Caco-2 (cell line): Measurements from ENCODE around the gene PPP1R3C. TPM values are rescaled to one million over a fixed set of nuclear protein-coding genes. Genes with fewer than 3 reads are reported as not detected.
A peak's percentile ranks its signal among the peaks of the same experiment; 100 is the strongest.

Experiments
- BruUV-seq: library from RNA; stranded (reverse); fragments of 400-500 nt; replicated peaks from 2 replicates; lab custom pipeline; 2021; lab: Mats Ljungman, UMichigan
- CTCF ChIA-PET: fragments of 300-600 bp; sonication (Branson Sonifier 250); formaldehyde crosslinking; loops from one replicate; lab custom pipeline; 2022; ENCODE audit warnings: antibody characterized with exemption; lab: Charles Lee
- POLR2A ChIA-PET: fragments of 300-600 bp; sonication (Branson Sonifier 250); formaldehyde crosslinking; loops from one replicate; lab custom pipeline; 2022; ENCODE audit warnings: antibody characterized with exemption; lab: Charles Lee
- DNase-seq, 2 experiments: peaks; one replicate each; pipeline versions ENCODE4 v3.0.0 to v3.0.0-alpha.2; 2020 to 2022
- H3K27me3 ChIP-seq: replicated peaks from 2 replicates; pipeline ENCODE4 v1.6.0; 2011; ENCODE audit warnings: low read length; ENCODE audit not compliant: control insufficient read depth, insufficient read depth
- H3K36me3 ChIP-seq: 2 replicates; pipeline ENCODE4 v1.5.1; 2011; ENCODE audit warnings: low read length; ENCODE audit not compliant: control insufficient read depth, insufficient read depth
- H3K4me1 ChIP-seq: fragments of 250-450 bp; sonication (Bioruptor Pico); 2 replicates; pipeline ENCODE4 v1.5.1; 2020; ENCODE audit warnings: mild to moderate bottlenecking
- H3K4me3 ChIP-seq: 2 replicates; pipeline ENCODE4 v1.5.1; 2011; ENCODE audit warnings: low read depth, mild to moderate bottlenecking, control low read depth, low read length
- H3K9me3 ChIP-seq: fragments of 250-450 bp; sonication (Bioruptor Pico); 2 replicates; pipeline ENCODE4 v1.5.1; 2020; ENCODE audit warnings: mild to moderate bottlenecking, moderate library complexity
- H3K27ac Mint-ChIP-seq: one replicate; pipeline ENCODE4 v1.8.0; 2022; ENCODE audit warnings: mixed read lengths; ENCODE audit not compliant: unreplicated experiment
- H3K27me3 Mint-ChIP-seq: one replicate; pipeline ENCODE4 v1.8.0; 2022; ENCODE audit warnings: mixed read lengths; ENCODE audit not compliant: insufficient read depth, unreplicated experiment
- H3K36me3 Mint-ChIP-seq: one replicate; pipeline ENCODE4 v1.8.0; 2022; ENCODE audit warnings: mild to moderate bottlenecking, mixed read lengths; ENCODE audit not compliant: insufficient read depth, unreplicated experiment
- H3K4me1 Mint-ChIP-seq: one replicate; pipeline ENCODE4 v1.8.0; 2022; ENCODE audit warnings: low read depth, mixed read lengths; ENCODE audit not compliant: unreplicated experiment
- H3K4me3 Mint-ChIP-seq: one replicate; pipeline ENCODE4 v1.8.0; 2022; ENCODE audit warnings: mild to moderate bottlenecking, moderate library complexity, mixed read lengths; ENCODE audit not compliant: unreplicated experiment
- H3K9me3 Mint-ChIP-seq: one replicate; pipeline ENCODE4 v1.8.0; 2022; ENCODE audit warnings: mixed read lengths; ENCODE audit not compliant: unreplicated experiment
- CTCF ChIP-seq, 2 experiments: fragments of 200-600 bp in 1 of 2; IDR thresholded peaks; 1 replicate in 1 of 2; 2 replicates in 1 of 2; pipeline versions ENCODE4 v1.5.1 to v1.8.0; 2011 to 2022; ENCODE audit warnings: antibody characterized with exemption in 1 of 2, control low read depth in 1 of 2, inconsistent platforms in 1 of 2, low read depth in 1 of 2, low read length in 1 of 2, mild to moderate bottlenecking in 1 of 2, moderate library complexity in 1 of 2; ENCODE audit not compliant: insufficient read depth in 1 of 2, severe bottlenecking in 1 of 2, unreplicated experiment in 1 of 2
- intact Hi-C: fragments of 100-400 bp; cut with micrococcal nuclease; formaldehyde crosslinking; loops from one replicate; pipeline ENCODE4 v1.10.0; 2022; ENCODE audit not compliant: unreplicated experiment
- total RNA-seq: library from RNA; stranded (reverse); gene quantifications from 2 replicates; pipeline ENCODE4 v1.2.3, GENCODE V29; 2022

PPP1R3C gene
- total RNA-seq, 1 experiment from 2014 or later = not detected

DNA sequence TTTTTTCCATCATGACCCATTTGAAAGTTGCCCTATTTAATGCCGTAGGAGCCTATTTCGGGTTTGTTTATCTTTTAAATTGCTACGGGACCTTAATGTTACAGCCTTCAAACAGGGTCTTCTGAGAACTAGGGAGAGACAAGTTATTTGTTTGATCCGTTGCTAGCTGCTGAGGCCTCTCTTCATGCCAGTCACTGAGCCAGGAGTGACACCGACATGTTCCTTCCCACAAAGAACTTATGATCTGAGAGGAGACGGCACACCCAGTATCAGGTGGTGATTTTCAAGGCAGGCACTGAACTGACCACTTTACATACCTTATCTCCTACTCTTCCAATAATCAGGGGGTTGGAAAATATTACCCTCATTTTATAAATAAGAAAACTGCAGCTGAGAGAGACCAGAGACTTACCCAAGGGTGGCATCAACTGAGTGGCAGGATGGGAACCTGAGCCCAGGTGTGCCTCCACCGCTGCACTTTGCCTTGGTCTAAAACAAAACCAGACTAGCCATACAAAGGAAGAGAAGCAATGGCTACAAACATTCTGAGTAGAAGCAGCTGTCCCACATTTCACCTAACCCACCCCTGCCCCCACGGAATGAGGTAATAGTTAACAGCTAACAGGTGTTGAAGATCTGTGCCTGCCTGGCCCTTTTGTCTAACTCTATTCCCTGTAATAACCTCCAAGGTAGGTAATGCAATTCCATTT lies 40.5 kb downstream of the PPP1R3C start:
- no peak overlapping the region for H3K4me3 ChIP-seq
- Mint-ChIP-seq H3K27ac (no peak overlapping the region), H3K36me3 (no peaks in the 10 kb centered on the region), H3K9me3 (no peaks in the 10 kb centered on the region), H3K27me3 (no peaks in the 10 kb centered on the region), H3K4me1 (peaks cover 12% of the 10 kb centered on the region), H3K4me3 (no peak overlapping the region)
- BruUV-seq = no TSS peak
- POLR2A ChIA-PET = no interaction called here
- CTCF ChIA-PET = no interaction called here
- H3K27me3 ChIP-seq = no peaks in the 10 kb centered on the region
- intact Hi-C loops = loop anchor here (5.0 kb wide), 1 partner anchor 300 kb away; no protein-coding TSS in a partner anchor
- TF ChIP-seq CTCF (IDR thresholded peaks at IDR 0.05; ENCODE audit: insufficient read depth in 1 of 2, low read depth in 1 of 2, low read length in 1 of 2, severe bottlenecking in 1 of 2, unreplicated experiment in 1 of 2) = no peak
- H3K4me1 ChIP-seq = peaks cover 17% of the 10 kb centered on the region
- no peaks in the 10 kb centered on the region for H3K36me3 ChIP-seq
- DNase-seq = no peak
- no peaks in the 10 kb centered on the region for H3K9me3 ChIP-seq

- ChIA-PET CTCF (no interaction called here), POLR2A (no interaction called here)
- H3K36me3 ChIP-seq = no peaks in the 10 kb centered on the region
- H3K27me3 Mint-ChIP-seq = no peaks in the 10 kb centered on the region
- no peaks in the 10 kb centered on the region for H3K9me3 ChIP-seq
- no peak overlapping the region for H3K4me3 ChIP-seq
- H3K27me3 ChIP-seq = no peaks in the 10 kb centered on the region
- intact Hi-C loops = loop anchor here (5.0 kb wide), 1 partner anchor 299 kb away; no protein-coding TSS in a partner anchor
- no peak for TF ChIP-seq CTCF (IDR thresholded peaks at IDR 0.05; ENCODE audit: insufficient read depth in 1 of 2, low read depth in 1 of 2, low read length in 1 of 2, severe bottlenecking in 1 of 2, unreplicated experiment in 1 of 2)
- H3K4me1 ChIP-seq = peaks cover 17% of the 10 kb centered on the region
- DNase-seq = no peak
- H3K36me3 Mint-ChIP-seq = no peaks in the 10 kb centered on the region
- no peaks in the 10 kb centered on the region for H3K9me3 Mint-ChIP-seq
- no peak overlapping the region for H3K27ac Mint-ChIP-seq
- BruUV-seq = no TSS peak
- H3K4me1 Mint-ChIP-seq = peaks cover 12% of the 10 kb centered on the region
- peak overlapping the region; percentile 22 for H3K4me3 Mint-ChIP-seq
These were observed 41.1 kb downstream of the PPP1R3C start for GRCh38 chr10:91591797-91592174.

- Mint-ChIP-seq H3K4me3 (peak overlapping the region; percentile 22), H3K9me3 (no peaks in the 10 kb centered on the region), H3K27ac (no peak overlapping the region), H3K4me1 (peaks cover 12% of the 10 kb centered on the region), H3K36me3 (no peaks in the 10 kb centered on the region), H3K27me3 (no peaks in the 10 kb centered on the region)
- Histone ChIP-seq H3K4me1 (peaks cover 17% of the 10 kb centered on the region), H3K27me3 (no peaks in the 10 kb centered on the region), H3K36me3 (no peaks in the 10 kb centered on the region), H3K4me3 (no peak overlapping the region), H3K9me3 (no peaks in the 10 kb centered on the region)
- DNase-seq = peak; percentile 36 to 57
- POLR2A ChIA-PET = no interaction called here
- CTCF ChIA-PET = interaction anchor here (0.6 kb wide), 1 partner anchor 91 kb away, joined by 5 read pairs; no protein-coding TSS in a partner anchor
- no peak for TF ChIP-seq CTCF (IDR thresholded peaks at IDR 0.05; ENCODE audit: insufficient read depth in 1 of 2, low read depth in 1 of 2, low read length in 1 of 2, severe bottlenecking in 1 of 2, unreplicated experiment in 1 of 2)
- no TSS peak for BruUV-seq
- intact Hi-C loops = loop anchor here (5.0 kb wide), 1 partner anchor 299 kb away; no protein-coding TSS in a partner anchor
These were observed 41.7 kb downstream of the PPP1R3C start for GRCh38 chr10:91590904-91591796.
